Mucosa of rectum (tissue), 2 donors: Measurements from ENCODE around the gene SAXO1.
"Not testable (repeated sequence)": the region's sequence is repeated elsewhere in the genome, so short reads cannot be mapped to it uniquely, and the experiment has no call there.

Source experiments
- H3K27ac ChIP-seq, 2 donors: one replicate each; pipeline ENCODE4 v1.7.0; 2013; ENCODE audit warnings: inconsistent platforms in 2 of 2, low read depth in 2 of 2, low read length in 2 of 2
- H3K27me3 ChIP-seq, 2 donors: one replicate each; pipeline ENCODE4 v1.7.0; 2013; ENCODE audit warnings: low read length in 2 of 2; ENCODE audit not compliant: control insufficient read depth in 2 of 2, insufficient read depth in 2 of 2
- H3K36me3 ChIP-seq, 2 donors: one replicate each; pipeline ENCODE4 v1.7.0; 2013; ENCODE audit warnings: low read length in 2 of 2; ENCODE audit not compliant: control insufficient read depth in 2 of 2, insufficient read depth in 2 of 2
- H3K4me1 ChIP-seq, 2 donors: one replicate each; pipeline ENCODE4 v1.7.0; 2013; ENCODE audit warnings: low read length in 2 of 2, mild to moderate bottlenecking in 1 of 2; ENCODE audit not compliant: control insufficient read depth in 2 of 2, insufficient read depth in 2 of 2
- H3K4me3 ChIP-seq, 2 donors: one replicate each; pipeline ENCODE4 v1.7.0; 2013; ENCODE audit warnings: low read length in 2 of 2
- H3K9ac ChIP-seq, 2 donors: one replicate each; pipeline ENCODE4 v1.7.0; 2013; ENCODE audit warnings: low read length in 2 of 2, low read depth in 1 of 2, mild to moderate bottlenecking in 1 of 2
- H3K9me3 ChIP-seq, 2 donors: one replicate each; pipeline ENCODE4 v1.7.0; 2013; ENCODE audit warnings: low read length in 2 of 2; ENCODE audit not compliant: control insufficient read depth in 2 of 2
- donor health status: healthy.
- donor health status: Normal muscosa, but diverticular disease.

SAXO1 gene

DNA sequence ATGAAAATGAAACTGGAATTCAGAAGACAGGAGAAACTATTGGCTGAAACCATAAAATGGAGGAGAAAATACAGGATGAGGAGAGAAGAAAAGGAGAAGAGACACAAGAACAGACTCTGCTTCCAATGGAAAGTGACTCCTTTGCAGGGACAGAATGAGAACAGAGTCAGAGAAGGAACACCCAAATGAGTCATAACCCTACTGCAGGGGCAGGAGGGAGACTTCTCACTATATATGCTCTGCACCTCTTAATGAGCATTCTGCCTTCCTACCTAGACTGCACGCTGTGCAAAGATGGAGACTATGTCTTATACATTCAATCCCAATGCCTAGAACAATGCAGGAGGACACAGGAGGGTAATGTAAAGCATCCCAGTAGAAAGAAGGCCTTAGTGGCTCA is 2.1 kb downstream of the SAXO1 start:
- no peak overlapping the region for H3K9ac ChIP-seq

DNA sequence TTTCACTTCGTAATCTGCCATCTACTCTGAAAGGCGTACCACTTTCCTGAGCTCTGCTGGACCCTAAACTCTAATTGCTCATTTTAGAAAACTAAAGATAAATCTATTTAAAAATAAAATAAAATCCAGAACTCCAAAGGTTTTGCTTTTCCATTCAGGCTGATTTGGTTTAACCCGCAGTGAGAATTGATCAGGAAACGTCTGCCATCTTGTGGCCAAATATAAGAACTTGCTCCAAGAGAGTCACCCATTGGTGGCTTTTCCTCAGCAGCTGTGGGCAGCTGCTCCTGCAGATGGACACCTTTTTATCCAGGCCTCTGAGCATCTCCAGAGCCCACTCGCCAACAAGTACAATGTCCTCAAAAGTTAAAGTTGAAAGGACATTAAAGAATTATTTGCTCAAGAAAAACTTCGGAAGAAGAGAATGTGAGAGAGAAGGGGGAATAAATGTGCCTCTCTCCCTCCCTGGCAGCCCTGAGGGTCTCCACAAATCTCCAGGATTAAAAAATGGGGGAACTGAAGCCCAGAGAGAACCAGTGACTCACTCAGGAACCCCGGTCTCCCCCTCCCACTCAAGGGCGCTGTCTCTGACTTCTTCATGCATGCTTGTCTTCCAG is 4.1 kb downstream of the SAXO1 start:
- Histone ChIP-seq H3K36me3 (no peaks in the 10 kb centered on the region), H3K4me3 (no peak overlapping the region), H3K27me3 (no peaks in the 10 kb centered on the region), H3K9ac (no peak overlapping the region), H3K9me3 (no peaks in the 10 kb centered on the region), H3K27ac (no peak overlapping the region), H3K4me1 (no peaks in the 10 kb centered on the region)

More for the DNA sequence above, 2.1 kb downstream of the SAXO1 start:
- Histone ChIP-seq H3K4me1 (no peaks in the 10 kb centered on the region), H3K36me3 (no peaks in the 10 kb centered on the region), H3K9me3 (no peaks in the 10 kb centered on the region), H3K27me3 (no peaks in the 10 kb centered on the region), H3K27ac (no peak overlapping the region), H3K4me3 (no peak overlapping the region)

DNA sequence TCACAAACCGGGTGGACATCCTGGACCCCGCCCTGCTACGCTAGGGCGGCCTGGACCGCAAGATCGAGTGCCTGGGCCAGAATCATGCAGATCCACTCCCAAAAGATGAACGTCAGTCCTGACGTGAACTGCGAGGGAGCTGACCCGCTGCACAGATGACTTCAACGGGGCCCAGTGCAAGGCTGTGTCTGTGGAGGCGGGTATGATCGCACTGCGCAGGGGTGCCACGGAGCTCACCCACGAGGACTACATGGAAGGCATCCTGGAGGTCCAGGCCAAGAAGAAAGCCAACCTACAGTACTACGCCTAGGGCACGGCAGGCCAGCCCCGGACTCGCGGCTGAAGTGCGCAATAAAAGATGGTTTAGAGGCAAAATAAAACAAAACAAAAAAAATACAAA is 5.2 kb downstream of the SAXO1 start:
- no peak overlapping the region for H3K9ac ChIP-seq
- H3K9me3 ChIP-seq, result no peaks in the 10 kb centered on the region
- no peak overlapping the region for H3K4me3 ChIP-seq
- no peaks in the 10 kb centered on the region for H3K4me1 ChIP-seq
- H3K27me3 ChIP-seq, result no peaks in the 10 kb centered on the region
- no peak overlapping the region for H3K27ac ChIP-seq
- no peaks in the 10 kb centered on the region for H3K36me3 ChIP-seq

DNA sequence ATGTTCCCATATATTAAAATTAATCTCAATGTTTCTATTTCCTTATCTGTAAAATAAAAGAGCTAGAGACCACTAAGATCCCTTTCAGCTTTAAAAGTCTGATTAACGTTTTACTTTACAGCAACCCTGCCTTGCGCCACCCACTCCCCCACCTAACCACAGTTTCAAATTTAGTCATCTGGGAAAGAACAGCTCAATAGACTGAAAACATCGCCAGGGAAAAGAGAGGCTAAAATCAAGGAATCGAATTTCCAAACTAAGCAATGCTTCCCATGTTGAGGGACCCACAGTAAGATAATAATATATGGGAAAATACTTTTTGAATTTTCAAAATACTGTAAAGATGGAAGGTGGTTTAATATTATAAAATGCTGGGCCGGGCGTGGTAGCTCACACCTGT is 6.6 kb downstream of the SAXO1 start:
- H3K9me3 ChIP-seq, result no peaks in the 10 kb centered on the region
- H3K4me3 ChIP-seq, result no peak overlapping the region
- no peaks in the 10 kb centered on the region for H3K36me3 ChIP-seq
- no peak overlapping the region for H3K27ac ChIP-seq
- no peaks in the 10 kb centered on the region for H3K4me1 ChIP-seq
- H3K27me3 ChIP-seq, result no peaks in the 10 kb centered on the region
- H3K9ac ChIP-seq, result no peak overlapping the region

DNA sequence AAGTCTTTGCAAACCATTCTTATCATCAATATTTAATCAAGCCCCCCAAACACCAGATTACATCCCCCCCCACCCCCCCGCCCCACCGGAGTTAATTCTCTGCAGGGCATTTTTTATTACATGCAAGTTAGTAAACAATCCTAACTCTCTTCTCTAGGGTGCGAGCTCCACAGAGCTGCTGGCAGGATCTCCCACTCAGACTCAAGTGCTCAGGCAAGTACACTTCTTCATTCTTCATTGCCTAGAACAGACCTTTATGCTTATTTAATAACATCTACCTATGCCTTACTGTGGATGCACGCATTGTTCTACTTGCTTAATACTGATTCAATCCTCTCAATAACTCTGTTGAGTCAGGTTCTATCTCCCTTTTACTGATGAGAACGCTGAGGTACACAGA is 9.9 kb downstream of the SAXO1 start:
- Histone ChIP-seq H3K27me3 (no peaks in the 10 kb centered on the region), H3K9ac (no peak overlapping the region), H3K4me1 (no peaks in the 10 kb centered on the region), H3K27ac (no peak overlapping the region), H3K9me3 (no peaks in the 10 kb centered on the region), H3K4me3 (no peak overlapping the region), H3K36me3 (no peaks in the 10 kb centered on the region)

DNA sequence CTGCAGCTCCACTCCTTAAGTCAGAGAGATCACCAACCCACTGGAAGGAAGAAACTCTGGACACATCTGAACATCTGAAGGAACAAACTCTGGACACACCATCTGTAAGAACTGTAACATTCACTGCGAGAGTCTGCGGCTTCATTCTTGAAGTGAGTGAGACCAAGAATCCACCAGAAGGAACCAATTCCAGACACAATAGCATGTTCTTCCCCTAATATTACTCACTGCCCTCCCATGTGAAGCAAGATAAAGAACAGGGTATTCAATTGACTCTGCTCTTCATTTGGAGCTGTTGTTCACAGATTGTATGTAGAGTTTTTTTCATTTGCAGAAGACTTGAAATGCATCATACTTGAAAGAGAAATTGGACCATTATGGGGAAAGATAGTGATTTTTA is 10.8 kb downstream of the SAXO1 start:
- no peaks in the 10 kb centered on the region for H3K36me3 ChIP-seq
- H3K27ac ChIP-seq, result no peak overlapping the region
- H3K9me3 ChIP-seq, result no peaks in the 10 kb centered on the region
- H3K9ac ChIP-seq, result no peak overlapping the region
- H3K27me3 ChIP-seq, result no peaks in the 10 kb centered on the region
- no peaks in the 10 kb centered on the region for H3K4me1 ChIP-seq
- H3K4me3 ChIP-seq, result no peak overlapping the region

DNA sequence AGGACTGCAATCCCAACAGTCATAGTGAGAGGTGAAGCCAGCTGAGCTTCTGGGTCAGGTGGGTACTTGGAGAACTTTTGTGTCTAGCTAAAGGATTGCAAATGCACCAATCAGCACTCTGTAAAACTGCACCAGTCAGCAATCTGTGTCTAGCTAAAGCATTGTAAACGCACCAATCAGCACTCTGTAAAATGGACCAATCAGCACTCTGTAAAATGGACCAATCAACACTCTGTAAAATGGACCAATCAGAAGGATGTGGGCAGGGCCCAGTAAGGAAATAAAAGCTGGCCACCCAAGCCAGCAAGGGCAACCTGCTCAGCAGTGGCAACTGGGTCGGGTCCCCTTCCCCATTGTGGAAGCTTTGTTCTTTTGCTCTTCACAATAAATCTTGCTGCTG is 11.4 kb downstream of the SAXO1 start:
- H3K4me3 ChIP-seq, H3K9ac ChIP-seq, H3K4me1 ChIP-seq, H3K9me3 ChIP-seq, H3K27me3 ChIP-seq, H3K27ac ChIP-seq, H3K36me3 ChIP-seq: not testable (repeated sequence)

DNA sequence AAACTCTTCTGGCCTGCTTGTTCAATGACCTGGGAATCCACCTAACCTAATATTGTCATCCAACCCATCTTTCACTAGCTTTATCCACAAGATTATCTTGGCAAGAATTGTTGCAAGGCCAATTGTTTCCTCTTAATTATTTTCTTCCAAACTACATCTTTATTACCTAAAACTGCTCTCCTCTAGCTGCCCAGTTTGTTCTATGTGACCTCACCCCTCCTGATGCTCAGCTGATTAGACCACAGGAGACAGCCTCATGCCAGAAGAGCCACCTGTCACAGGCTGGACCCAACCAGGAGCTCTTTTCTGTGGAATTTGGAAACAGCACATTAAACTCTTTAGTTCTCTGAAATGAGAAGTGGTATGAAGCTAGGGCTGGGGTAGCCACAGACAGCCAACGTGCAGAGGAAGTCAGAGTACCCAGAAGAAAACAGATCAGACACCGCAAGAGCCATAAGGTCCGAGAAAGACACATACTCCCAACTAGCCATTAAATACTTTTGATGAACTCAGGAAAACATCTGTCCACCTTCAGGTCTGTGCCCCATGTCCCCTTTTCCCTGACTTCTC is 12.0 kb downstream of the SAXO1 start:
- no peaks in the 10 kb centered on the region for H3K4me1 ChIP-seq
- no peaks in the 10 kb centered on the region for H3K36me3 ChIP-seq
- no peaks in the 10 kb centered on the region for H3K9me3 ChIP-seq
- no peaks in the 10 kb centered on the region for H3K27me3 ChIP-seq
- H3K4me3 ChIP-seq, result no peak overlapping the region
- no peak overlapping the region for H3K9ac ChIP-seq
- H3K27ac ChIP-seq, result no peak overlapping the region

DNA sequence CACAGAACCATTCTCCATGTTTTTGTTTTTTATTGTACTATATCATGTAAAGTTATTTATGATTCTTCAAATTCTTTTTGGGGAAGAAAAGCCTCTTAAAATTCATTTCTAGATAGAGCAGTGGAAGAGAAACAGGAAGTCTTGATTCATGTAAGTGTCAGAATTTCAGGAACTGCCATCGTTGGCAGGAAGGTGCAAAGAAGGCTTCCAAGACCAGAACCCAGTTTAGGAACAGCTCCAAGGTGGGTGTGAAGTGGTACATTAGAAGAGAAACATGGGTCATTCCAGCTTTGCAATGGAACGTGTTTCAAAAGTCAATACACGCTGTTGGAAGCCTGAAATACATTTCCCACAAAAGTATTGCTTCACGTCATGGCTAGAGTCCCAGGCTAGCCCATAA is 14.8 kb downstream of the SAXO1 start:
- no peaks in the 10 kb centered on the region for H3K4me1 ChIP-seq
- H3K27me3 ChIP-seq, result no peaks in the 10 kb centered on the region
- H3K9ac ChIP-seq, result no peak overlapping the region
- H3K9me3 ChIP-seq, result no peaks in the 10 kb centered on the region
- H3K4me3 ChIP-seq, result no peak overlapping the region
- no peak overlapping the region for H3K27ac ChIP-seq
- H3K36me3 ChIP-seq, result no peaks in the 10 kb centered on the region

DNA sequence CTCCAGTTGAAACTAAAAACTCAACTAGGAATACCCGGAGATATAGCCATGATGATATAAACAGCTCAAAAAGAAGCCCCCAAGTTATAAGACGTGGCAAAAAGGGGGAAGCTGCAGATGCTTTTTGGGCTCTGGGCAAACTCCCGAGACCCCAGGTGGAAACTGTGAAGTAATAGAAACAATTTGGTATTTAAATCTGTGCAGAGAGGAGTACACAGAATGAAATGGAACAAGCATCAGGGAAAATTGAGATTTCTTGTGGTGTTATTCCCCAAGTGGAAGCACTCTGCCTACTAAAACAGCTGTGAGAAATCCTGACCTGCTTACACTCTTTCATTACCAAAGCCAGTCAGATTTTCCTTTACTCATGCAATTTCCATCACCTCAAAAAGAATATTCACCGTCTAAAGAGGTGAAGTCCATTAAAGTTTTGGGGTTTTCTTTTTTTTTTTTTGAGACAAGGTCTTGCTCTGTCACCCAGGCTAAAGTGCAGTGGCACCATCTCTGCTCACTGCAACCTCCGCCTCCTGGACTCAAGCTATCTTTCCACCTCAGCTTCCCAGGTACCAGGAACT is 23.5 kb downstream of the SAXO1 start:
- H3K27ac ChIP-seq, result no peak overlapping the region

More for the DNA sequence above, 23.5 kb downstream of the SAXO1 start:
- H3K9me3 ChIP-seq, result no peaks in the 10 kb centered on the region
- H3K27me3 ChIP-seq, result no peaks in the 10 kb centered on the region
- H3K4me3 ChIP-seq, result no peak overlapping the region
- H3K9ac ChIP-seq, result no peak overlapping the region
- no peaks in the 10 kb centered on the region for H3K4me1 ChIP-seq
- no peaks in the 10 kb centered on the region for H3K36me3 ChIP-seq
